GM12875 (cell line): Measurements from ENCODE around the gene CPEB2.

ENCODE experiments used
- H3K4me3 ChIP-seq: one replicate; pipeline ENCODE4 v1.5.1; 2011; ENCODE audit warnings: low read depth, low read length, control low read depth
- CTCF ChIP-seq: IDR thresholded peaks from 2 replicates; pipeline ENCODE4 v1.5.1; 2011; ENCODE audit warnings: low read depth, mild to moderate bottlenecking, control low read depth, inconsistent platforms, low read length, moderate library complexity, borderline replicate concordance; ENCODE audit not compliant: insufficient read depth

Gene CPEB2

GRCh38 chr4:15089979-15090378, 87.7 kb downstream of the CPEB2 start:
- H3K4me3 ChIP-seq: no peak overlapping the region
- TF ChIP-seq CTCF: no peak

GRCh38 chr4:15100380-15100779, 98.1 kb downstream of the CPEB2 start:
- no peak for TF ChIP-seq CTCF
- no peak overlapping the region for H3K4me3 ChIP-seq

GRCh38 chr4:15100994-15101695, 98.9 kb downstream of the CPEB2 start:
- TF ChIP-seq CTCF: no peak

GRCh38 chr4:15104825-15105224, 102.5 kb downstream of the CPEB2 start:
- no peak overlapping the region for H3K4me3 ChIP-seq
- no peak for TF ChIP-seq CTCF

More at GRCh38 chr4:15100994-15101695, 98.9 kb downstream of the CPEB2 start:
- no peak overlapping the region for H3K4me3 ChIP-seq

- TF ChIP-seq CTCF: no peak
- no peak overlapping the region for H3K4me3 ChIP-seq
These were observed 104.1 kb downstream of the CPEB2 start for GRCh38 chr4:15106399-15106798.

- no peak for TF ChIP-seq CTCF
- H3K4me3 ChIP-seq: no peak overlapping the region
These were observed 107.3 kb downstream of the CPEB2 start for GRCh38 chr4:15109600-15109999.

GRCh38 chr4:15110120-15110571, 107.9 kb downstream of the CPEB2 start:
- H3K4me3 ChIP-seq: no peak overlapping the region

More at GRCh38 chr4:15110120-15110571, 107.9 kb downstream of the CPEB2 start:
- no peak for TF ChIP-seq CTCF
